Measurements from ENCODE around the gene RASGEF1C.

Gene RASGEF1C

GRCh38 chr5:180079702-180080466 lies 129.1 kb downstream of the RASGEF1C start:
- no peak for DNase-seq

GRCh38 chr5:180078348-180078747 lies 130.7 kb downstream of the RASGEF1C start:
- DNase-seq: no peak

GRCh38 chr5:180077594-180078284 lies 131.3 kb downstream of the RASGEF1C start:
- no peak for DNase-seq

- no peak for DNase-seq
These were observed 133.3 kb downstream of the RASGEF1C start for GRCh38 chr5:180075703-180076102.

GRCh38 chr5:180074462-180074861 lies 134.5 kb downstream of the RASGEF1C start:
- DNase-seq: no peak

- no peak for DNase-seq
These were observed 136.5 kb downstream of the RASGEF1C start for GRCh38 chr5:180072556-180072955.

- no peak for DNase-seq
These were observed 136.8 kb downstream of the RASGEF1C start for GRCh38 chr5:180072256-180072548.

GRCh38 chr5:180071531-180072255 lies 137.3 kb downstream of the RASGEF1C start, which contains the start of gene RNF130:
Gene RNF130, minus strand, starts transcription at chr5:180071759. Its CDS starts 57 bp downstream, at chr5:180071702.
- DNase-seq: peak; percentile 33

- DNase-seq: peak; percentile 39
These were observed 138.1 kb downstream of the RASGEF1C start for GRCh38 chr5:180070756-180071530.

GRCh38 chr5:180069589-180070247 lies 139.3 kb downstream of the RASGEF1C start:
- peak; percentile 90 for DNase-seq

- no peak for DNase-seq
These were observed 140.4 kb downstream of the RASGEF1C start for GRCh38 chr5:180068519-180069090.

- no peak for DNase-seq
These were observed 141.0 kb downstream of the RASGEF1C start for GRCh38 chr5:180067986-180068385.

GRCh38 chr5:180060192-180060591 lies 148.8 kb downstream of the RASGEF1C start:
- DNase-seq: no peak

- DNase-seq: no peak
These were observed 149.7 kb downstream of the RASGEF1C start for GRCh38 chr5:180059326-180059725.

- no peak for DNase-seq
These were observed 152.9 kb downstream of the RASGEF1C start for GRCh38 chr5:180056153-180056552.

GRCh38 chr5:180054226-180054625 lies 154.8 kb downstream of the RASGEF1C start:
- no peak for DNase-seq

- no peak for DNase-seq
These were observed 155.9 kb downstream of the RASGEF1C start for GRCh38 chr5:180053061-180053602.

GRCh38 chr5:180052211-180052818 lies 156.7 kb downstream of the RASGEF1C start:
- DNase-seq: no peak
